OCI-LY1 (cell line): Measurements from ENCODE around the gene ANKFY1.

Experiments used
- CTCF ChIP-seq: fragments of 200-600 bp; sonication (generic), shearing (Covaris generic); IDR thresholded peaks from 2 replicates; pipeline ENCODE4 v1.5.1; 2017; ENCODE audit warnings: mild to moderate bottlenecking, antibody characterized with exemption, low read length, moderate library complexity, mixed read lengths
- EZH2 ChIP-seq: fragments of 200-600 bp; sonication (generic), shearing (Covaris generic); IDR thresholded peaks from 2 replicates; pipeline ENCODE4 v1.8.0; 2017; ENCODE audit warnings: borderline replicate concordance, mixed run types, mild to moderate bottlenecking, antibody characterized with exemption, low read length, moderate library complexity, mixed read lengths

- no peak for TF ChIP-seq CTCF
- TF ChIP-seq EZH2, result no peak
Observed at GRCh38 chr17:4178651-4179050, 85.1 kb downstream of the ANKFY1 start.
